Measurements from ENCODE around the gene C16orf78. TPM values are rescaled to one million over a fixed set of nuclear protein-coding genes. Genes with fewer than 3 reads are reported as not detected.

Gene C16orf78
- total and polyA plus RNA-seq, 2 of the 8 experiments (the other 6 are each of a cell fraction or from before 2014, with no cell fraction given): not detected

DNA sequence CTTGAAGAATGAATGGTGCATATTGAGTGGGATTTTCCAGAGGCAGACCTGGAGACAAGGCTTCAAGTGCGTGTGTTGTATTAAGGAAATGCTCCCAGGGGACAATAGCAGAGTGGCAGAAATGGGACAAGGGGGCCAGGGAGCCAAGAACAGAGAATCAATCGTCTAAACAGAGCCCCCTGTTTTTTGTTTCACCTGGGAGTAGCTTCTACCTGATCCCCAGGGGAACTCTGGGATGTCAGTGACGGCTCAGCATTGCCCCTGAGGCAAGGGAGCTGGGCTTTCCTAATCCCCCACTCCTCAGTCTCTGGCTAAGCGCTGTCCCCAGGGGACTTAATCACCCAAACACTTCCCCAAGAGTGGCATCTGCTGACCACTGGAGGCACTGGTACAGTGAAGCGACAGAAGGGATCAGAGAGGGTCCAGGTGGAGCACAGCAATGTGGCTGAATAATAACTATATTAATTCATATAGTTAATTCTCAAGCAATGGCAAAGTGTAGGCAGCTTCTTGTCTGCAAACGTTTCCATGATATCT lies 35.7 kb upstream of the C16orf78 start (continued):
- no peak for TF ChIP-seq YY1 (IDR thresholded peaks at IDR 0.05; ENCODE audit: low read depth, low read length)
